LNCaP clone FGC (cell line): Measurements from ENCODE around the gene ASAP2.

Source experiments
- DNase-seq: peaks from one replicate; pipeline ENCODE4 v3.0.0-alpha.2; 2011; ENCODE audit warnings: low read depth
- H3K4me3 ChIP-seq: 2 replicates; pipeline ENCODE4 v1.5.1; 2011; ENCODE audit warnings: mild to moderate bottlenecking, low read depth, low read length, control low read depth
- TF ChIP-seq, protein P1 (sequence below): IDR thresholded peaks from 2 replicates; pipeline ENCODE4 v1.5.1; 2012; ENCODE audit warnings: mild to moderate bottlenecking; ENCODE audit not compliant: control insufficient read depth, insufficient read depth; ENCODE audit errors: extremely low read depth

ASAP2 gene

GRCh38 chr2:9269295-9269694 is 62.7 kb downstream of the ASAP2 start:
- DNase-seq, result no peak
- no peak overlapping the region for H3K4me3 ChIP-seq
- TF ChIP-seq, protein P1, sequence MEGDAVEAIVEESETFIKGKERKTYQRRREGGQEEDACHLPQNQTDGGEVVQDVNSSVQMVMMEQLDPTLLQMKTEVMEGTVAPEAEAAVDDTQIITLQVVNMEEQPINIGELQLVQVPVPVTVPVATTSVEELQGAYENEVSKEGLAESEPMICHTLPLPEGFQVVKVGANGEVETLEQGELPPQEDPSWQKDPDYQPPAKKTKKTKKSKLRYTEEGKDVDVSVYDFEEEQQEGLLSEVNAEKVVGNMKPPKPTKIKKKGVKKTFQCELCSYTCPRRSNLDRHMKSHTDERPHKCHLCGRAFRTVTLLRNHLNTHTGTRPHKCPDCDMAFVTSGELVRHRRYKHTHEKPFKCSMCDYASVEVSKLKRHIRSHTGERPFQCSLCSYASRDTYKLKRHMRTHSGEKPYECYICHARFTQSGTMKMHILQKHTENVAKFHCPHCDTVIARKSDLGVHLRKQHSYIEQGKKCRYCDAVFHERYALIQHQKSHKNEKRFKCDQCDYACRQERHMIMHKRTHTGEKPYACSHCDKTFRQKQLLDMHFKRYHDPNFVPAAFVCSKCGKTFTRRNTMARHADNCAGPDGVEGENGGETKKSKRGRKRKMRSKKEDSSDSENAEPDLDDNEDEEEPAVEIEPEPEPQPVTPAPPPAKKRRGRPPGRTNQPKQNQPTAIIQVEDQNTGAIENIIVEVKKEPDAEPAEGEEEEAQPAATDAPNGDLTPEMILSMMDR, result no peak

DNA sequence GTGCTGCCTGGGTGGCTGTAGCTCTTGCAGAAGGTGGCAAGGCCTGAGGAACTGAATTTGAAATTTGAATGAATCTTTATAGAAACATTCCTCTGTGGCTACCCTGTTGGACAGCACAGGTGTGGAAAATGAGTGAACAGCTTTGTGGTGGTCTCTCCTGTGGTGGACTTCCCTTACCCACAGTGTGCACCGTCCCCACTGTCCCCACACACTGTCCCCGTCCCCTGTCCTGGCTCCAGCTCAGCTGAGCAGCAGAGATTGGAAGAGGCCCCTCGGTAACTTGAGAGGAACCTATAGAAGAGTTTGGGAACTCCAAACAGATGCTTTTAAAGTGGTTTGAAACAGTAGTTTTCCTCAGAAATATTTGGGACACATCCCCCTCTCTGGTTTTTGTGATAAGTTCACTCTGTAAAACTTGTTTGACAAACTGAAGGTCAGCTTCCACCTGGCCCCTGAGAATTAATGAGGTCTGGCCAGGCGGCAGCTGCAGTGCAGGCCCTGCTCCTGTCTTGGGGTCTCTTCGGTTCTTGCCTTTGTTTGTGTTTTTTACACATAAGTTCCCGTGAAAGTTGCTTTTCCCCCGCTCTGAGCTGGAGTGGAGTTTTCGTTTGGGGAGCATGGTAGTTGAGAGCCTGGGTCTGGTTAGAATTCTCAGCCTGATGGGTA is 63.2 kb downstream of the ASAP2 start:
- TF ChIP-seq, protein P1, result no peak
- no peak overlapping the region for H3K4me3 ChIP-seq
- no peak for DNase-seq

DNA sequence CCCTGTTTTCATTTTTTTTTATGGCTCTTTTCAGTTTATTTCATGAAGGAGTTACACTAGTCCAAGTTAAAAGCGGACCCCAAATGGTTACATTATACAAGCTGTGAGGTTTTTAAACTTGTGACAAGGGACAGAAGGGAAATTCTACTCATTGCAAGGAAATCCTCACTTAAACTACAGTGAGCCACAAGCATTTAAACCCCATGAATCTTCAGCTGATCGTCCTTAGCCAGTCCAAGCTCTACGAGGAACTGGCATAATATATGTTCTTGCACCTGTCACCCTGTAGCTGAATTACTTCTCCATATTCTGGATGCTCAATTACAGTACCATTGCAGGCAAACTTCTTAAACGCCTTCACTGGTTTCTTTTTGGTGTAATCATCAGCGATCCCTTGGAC is 64.5 kb downstream of the ASAP2 start:
- DNase-seq, result no peak
- no peak overlapping the region for H3K4me3 ChIP-seq
- TF ChIP-seq, protein P1, result no peak

DNA sequence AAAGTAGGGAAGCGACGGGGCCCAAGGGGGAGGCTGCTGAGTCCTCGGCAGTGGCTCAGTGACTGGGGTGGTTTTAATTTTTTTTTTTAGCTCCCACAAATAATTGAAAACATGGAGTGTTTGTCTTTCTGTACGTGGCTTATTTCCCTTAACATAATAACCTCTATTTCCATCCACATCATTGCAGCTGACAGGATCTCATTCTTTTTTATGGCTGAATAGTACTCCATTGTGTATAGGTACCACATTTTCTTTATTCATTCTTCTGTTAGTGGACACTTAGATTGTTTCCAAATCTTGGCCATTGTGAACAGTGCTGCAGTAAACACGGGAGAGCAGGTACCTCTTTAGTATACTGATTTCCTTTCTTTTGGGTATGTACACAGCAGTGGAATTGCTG is 65.1 kb downstream of the ASAP2 start:
- DNase-seq, result no peak
- H3K4me3 ChIP-seq, result no peak overlapping the region
- TF ChIP-seq, protein P1, result no peak

- no peak for DNase-seq
- TF ChIP-seq, protein P1, result no peak
- no peak overlapping the region for H3K4me3 ChIP-seq
Measured at GRCh38 chr2:9273486-9274130, 67.0 kb downstream of the ASAP2 start.

DNA sequence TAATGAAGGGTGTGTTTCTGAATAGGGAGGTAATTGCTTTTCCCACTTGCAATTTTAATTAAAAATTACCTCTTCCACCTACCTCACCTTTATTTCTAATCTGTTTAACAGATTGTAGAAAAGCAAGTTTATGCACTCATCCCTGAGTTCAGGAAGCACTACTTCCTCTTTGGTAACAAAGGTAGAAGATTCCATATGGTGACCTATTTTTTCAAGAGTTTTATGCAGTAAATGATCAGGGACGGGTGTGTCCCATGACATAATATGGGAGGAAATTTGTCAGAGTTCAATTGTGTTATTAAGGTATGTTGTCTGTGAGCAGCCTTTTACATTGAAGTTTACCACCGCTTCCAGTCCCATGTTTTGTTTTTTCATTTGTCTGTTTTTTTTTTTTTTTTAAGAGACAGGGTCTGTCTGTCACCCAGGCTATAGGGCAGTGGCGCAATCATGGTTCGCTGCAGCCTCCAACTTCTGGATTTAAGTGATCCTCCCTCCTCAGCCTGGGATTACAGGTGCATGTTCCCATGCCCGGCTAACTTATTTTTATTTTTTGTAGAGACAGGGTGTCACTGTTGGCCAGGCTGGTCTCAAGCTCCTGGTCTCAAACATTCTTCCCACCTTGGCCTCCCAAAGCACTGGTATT is 68.2 kb downstream of the ASAP2 start:
- TF ChIP-seq, protein P1, result no peak
- DNase-seq, result no peak
- no peak overlapping the region for H3K4me3 ChIP-seq
